GM18511 (cell line): Measurements from ENCODE around the gene MESP1.

Source experiments
- ATAC-seq: cut with Tn5 transposase; IDR thresholded peaks from one replicate; pipeline ENCODE4 v1.9.1; 2021; ENCODE audit warnings: mild to moderate bottlenecking, moderate library complexity; ENCODE audit not compliant: unreplicated experiment

The MESP1 gene

GRCh38 chr15:89760303-89761008 lies 9.4 kb upstream of the MESP1 start:
- ATAC-seq, result peak; percentile 81

GRCh38 chr15:89759835-89760234 lies 8.8 kb upstream of the MESP1 start:
- no peak for ATAC-seq

- ATAC-seq, result no peak
Measured at GRCh38 chr15:89758981-89759380, 7.9 kb upstream of the MESP1 start.

- no peak for ATAC-seq
Measured at GRCh38 chr15:89758283-89758682, 7.2 kb upstream of the MESP1 start.

GRCh38 chr15:89756897-89757296 lies 5.8 kb upstream of the MESP1 start:
- no peak for ATAC-seq

GRCh38 chr15:89755701-89756100 lies 4.7 kb upstream of the MESP1 start:
- no peak for ATAC-seq

- ATAC-seq, result no peak
Measured at GRCh38 chr15:89754361-89755154, 3.5 kb upstream of the MESP1 start.

GRCh38 chr15:89753855-89754254 lies 2.8 kb upstream of the MESP1 start:
- no peak for ATAC-seq

- no peak for ATAC-seq
Measured at GRCh38 chr15:89751748-89752147, 699 bp upstream of the MESP1 start.

GRCh38 chr15:89749951-89750559 lies 994 bp downstream of the MESP1 start:
- peak; percentile 3 for ATAC-seq

- no peak for ATAC-seq
Measured at GRCh38 chr15:89749526-89749925, 1.5 kb downstream of the MESP1 start.

GRCh38 chr15:89749054-89749453 lies 2.0 kb downstream of the MESP1 start:
- ATAC-seq, result no peak

GRCh38 chr15:89747708-89748682 lies 3.1 kb downstream of the MESP1 start:
- ATAC-seq, result no peak

GRCh38 chr15:89746386-89746780 lies 4.7 kb downstream of the MESP1 start:
- ATAC-seq, result no peak

- no peak for ATAC-seq
Measured at GRCh38 chr15:89745768-89746167, 5.3 kb downstream of the MESP1 start.

GRCh38 chr15:89745131-89745530 lies 5.9 kb downstream of the MESP1 start:
- ATAC-seq, result no peak

- no peak for ATAC-seq
Measured at GRCh38 chr15:89743594-89743993, 7.5 kb downstream of the MESP1 start.

GRCh38 chr15:89743011-89743410 lies 8.0 kb downstream of the MESP1 start:
- ATAC-seq, result no peak

- peak; percentile 65 for ATAC-seq
Measured at GRCh38 chr15:89740137-89740536, 10.9 kb downstream of the MESP1 start.

GRCh38 chr15:89735773-89736172 lies 15.3 kb downstream of the MESP1 start:
- no peak for ATAC-seq
